Measurements from ENCODE around the gene ATP11A.

GRCh38 chr13:112697756-112698655 is 8.2 kb downstream of the ATP11A start:
- TF ChIP-seq, protein P1, sequence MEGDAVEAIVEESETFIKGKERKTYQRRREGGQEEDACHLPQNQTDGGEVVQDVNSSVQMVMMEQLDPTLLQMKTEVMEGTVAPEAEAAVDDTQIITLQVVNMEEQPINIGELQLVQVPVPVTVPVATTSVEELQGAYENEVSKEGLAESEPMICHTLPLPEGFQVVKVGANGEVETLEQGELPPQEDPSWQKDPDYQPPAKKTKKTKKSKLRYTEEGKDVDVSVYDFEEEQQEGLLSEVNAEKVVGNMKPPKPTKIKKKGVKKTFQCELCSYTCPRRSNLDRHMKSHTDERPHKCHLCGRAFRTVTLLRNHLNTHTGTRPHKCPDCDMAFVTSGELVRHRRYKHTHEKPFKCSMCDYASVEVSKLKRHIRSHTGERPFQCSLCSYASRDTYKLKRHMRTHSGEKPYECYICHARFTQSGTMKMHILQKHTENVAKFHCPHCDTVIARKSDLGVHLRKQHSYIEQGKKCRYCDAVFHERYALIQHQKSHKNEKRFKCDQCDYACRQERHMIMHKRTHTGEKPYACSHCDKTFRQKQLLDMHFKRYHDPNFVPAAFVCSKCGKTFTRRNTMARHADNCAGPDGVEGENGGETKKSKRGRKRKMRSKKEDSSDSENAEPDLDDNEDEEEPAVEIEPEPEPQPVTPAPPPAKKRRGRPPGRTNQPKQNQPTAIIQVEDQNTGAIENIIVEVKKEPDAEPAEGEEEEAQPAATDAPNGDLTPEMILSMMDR (conservative IDR thresholded peaks at IDR 0.05; ENCODE audit: low read depth in 2 of 2): no peak
- TF ChIP-seq EZH2 (IDR thresholded peaks at IDR 0.05; ENCODE audit: low read depth, unreplicated experiment) (no peak), JUNB (IDR thresholded peaks at IDR 0.05; ENCODE audit: unreplicated experiment) (no peak), POLR2AphosphoS5 (IDR thresholded peaks at IDR 0.05; ENCODE audit: low read depth) (no peak)
- TF ChIP-seq, protein P2, sequence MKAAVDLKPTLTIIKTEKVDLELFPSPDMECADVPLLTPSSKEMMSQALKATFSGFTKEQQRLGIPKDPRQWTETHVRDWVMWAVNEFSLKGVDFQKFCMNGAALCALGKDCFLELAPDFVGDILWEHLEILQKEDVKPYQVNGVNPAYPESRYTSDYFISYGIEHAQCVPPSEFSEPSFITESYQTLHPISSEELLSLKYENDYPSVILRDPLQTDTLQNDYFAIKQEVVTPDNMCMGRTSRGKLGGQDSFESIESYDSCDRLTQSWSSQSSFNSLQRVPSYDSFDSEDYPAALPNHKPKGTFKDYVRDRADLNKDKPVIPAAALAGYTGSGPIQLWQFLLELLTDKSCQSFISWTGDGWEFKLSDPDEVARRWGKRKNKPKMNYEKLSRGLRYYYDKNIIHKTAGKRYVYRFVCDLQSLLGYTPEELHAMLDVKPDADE (IDR thresholded peaks at IDR 0.05): no peak

All from GM23338 (cell line).